ENCODE results near the gene FGF3.
A peak's percentile ranks its signal among the peaks of the same experiment; 100 is the strongest.
"Not testable (repeated sequence)": the region's sequence is repeated elsewhere in the genome, so short reads cannot be mapped to it uniquely, and the experiment has no call there.

FGF3 gene

DNA sequence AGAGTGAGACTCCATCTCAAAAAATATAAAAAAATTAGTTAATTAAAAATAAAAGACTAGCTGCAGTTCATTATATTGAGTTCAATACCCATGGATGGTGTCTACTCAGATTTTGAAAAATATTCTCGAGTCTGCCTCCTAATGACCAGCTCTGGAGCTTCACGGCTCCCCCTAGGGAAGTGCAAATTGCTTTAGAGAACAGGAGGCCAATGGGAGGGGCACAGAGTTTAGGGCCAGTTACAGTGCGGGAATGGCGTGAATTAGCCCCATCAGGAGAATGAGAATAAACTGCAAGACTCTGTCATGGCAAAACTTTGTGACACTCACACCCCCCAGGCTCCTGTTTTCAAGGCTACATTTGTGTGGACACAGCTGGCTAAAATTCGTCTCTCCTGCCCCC is 48.7 kb downstream of the FGF3 start:
- DNase-seq (ENCODE audit: low spot score): peak; percentile 61

DNA sequence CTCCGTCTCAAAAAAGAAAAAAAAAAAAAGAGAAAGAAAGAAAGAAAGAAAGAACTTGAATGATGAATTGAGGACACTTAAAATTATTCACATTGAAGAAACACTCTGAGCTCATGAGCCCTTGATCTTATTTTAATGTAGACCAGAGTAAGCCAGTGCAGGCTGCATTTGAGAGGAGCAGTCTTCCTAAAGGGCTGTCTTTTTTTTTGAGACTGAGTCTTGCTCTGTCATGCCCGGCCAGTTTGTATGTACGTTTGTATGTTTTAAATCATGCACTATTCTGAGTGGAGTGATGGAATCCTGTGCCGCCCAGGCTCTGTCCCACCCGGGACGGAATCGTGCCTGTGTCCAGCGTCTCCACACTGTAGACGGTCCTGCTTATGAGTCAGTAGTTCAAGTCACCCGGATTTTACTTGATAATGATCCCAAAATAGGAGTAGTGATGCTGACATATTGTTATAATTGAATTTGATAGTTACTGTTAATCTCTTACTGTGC is 53.7 kb downstream of the FGF3 start:
- DNase-seq (ENCODE audit: low spot score): no peak

DNA sequence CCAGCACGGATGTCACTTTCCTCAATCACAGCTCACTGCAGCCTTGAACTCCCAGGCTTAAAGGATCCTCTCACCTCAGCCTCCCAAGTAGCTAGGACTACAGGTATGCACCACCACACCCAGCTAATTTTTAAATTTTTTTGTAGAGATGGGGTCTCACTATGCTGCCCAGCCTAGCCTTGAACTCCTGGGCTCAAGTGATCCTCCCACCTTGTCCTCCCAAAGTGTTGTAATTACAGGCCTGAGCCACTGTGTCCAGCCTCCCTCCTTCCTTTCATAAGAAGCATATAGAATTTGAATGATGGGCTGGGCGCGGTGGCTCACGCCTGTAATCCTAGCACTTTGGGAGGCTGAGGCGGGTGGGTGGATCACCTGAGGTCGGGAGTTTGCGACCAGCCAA is 54.3 kb downstream of the FGF3 start:
- not testable (repeated sequence) for DNase-seq (ENCODE audit: low spot score)

DNA sequence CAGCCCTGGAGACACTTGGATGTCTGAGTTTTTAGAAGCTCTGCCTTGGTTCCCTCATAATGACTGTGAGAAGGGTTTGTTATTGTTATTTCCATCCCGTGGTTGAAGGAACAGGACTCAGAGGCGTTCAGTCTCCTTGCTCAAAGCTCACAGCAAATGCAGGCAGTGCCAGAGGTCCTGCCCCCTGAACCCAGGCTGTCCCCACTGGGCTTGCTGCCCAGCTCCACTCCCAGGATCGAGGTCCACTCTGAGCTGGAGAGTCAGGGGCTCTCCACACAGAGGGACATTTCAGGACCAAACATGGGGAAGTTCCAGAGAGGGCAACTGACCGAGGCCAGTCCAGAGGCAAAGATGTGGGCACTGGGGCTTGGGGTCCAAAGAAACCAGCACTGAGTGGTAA is 58.9 kb downstream of the FGF3 start:
- DNase-seq (ENCODE audit: low spot score): no peak
